Neural cell (in vitro differentiated cells): Measurements from ENCODE around the gene BMP7.

Experiments used
- EP300 ChIP-seq: fragments of 450-650 bp; conservative IDR thresholded peaks from 2 replicates; pipeline ENCODE4 v1.6.1; 2014; ENCODE audit warnings: antibody characterized with exemption, mild to moderate bottlenecking, moderate library complexity; ENCODE audit not compliant: poor library complexity, severe bottlenecking
- EZH2 ChIP-seq: fragments of 200-600, 300-800 bp; shearing (Covaris generic), sonication (generic); IDR thresholded peaks from 2 replicates; pipeline ENCODE4 v1.6.1; 2014; ENCODE audit warnings: antibody characterized with exemption, low read length, borderline replicate concordance, mild to moderate bottlenecking; ENCODE audit not compliant: insufficient read depth, poor library complexity, severe bottlenecking
- POLR2AphosphoS5 ChIP-seq: IDR thresholded peaks from 2 replicates; pipeline ENCODE4 v1.6.1; 2012
- RAD21 ChIP-seq: fragments of 450-650 bp; conservative IDR thresholded peaks from 2 replicates; pipeline ENCODE4 v1.6.1; 2014; ENCODE audit warnings: antibody characterized with exemption, mild to moderate bottlenecking, moderate library complexity
- SMC3 ChIP-seq: fragments of 450-650 bp; conservative IDR thresholded peaks from 2 replicates; pipeline ENCODE4 v1.6.1; 2014; ENCODE audit warnings: antibody characterized with exemption, mild to moderate bottlenecking, moderate library complexity; ENCODE audit not compliant: poor library complexity
- TAF1 ChIP-seq: IDR thresholded peaks from 2 replicates; pipeline ENCODE4 v1.6.1; 2012; ENCODE audit warnings: low read depth
- TF ChIP-seq, protein P1 (sequence below): fragments of 450-650 bp; IDR thresholded peaks from 2 replicates; pipeline ENCODE4 v1.5.1; 2014; ENCODE audit warnings: antibody characterized with exemption, mild to moderate bottlenecking, moderate library complexity; ENCODE audit not compliant: poor library complexity, severe bottlenecking
- TF ChIP-seq, protein P2 (sequence below): IDR thresholded peaks from 2 replicates; pipeline ENCODE4 v1.6.1; 2012; ENCODE audit warnings: borderline replicate concordance

DNA sequence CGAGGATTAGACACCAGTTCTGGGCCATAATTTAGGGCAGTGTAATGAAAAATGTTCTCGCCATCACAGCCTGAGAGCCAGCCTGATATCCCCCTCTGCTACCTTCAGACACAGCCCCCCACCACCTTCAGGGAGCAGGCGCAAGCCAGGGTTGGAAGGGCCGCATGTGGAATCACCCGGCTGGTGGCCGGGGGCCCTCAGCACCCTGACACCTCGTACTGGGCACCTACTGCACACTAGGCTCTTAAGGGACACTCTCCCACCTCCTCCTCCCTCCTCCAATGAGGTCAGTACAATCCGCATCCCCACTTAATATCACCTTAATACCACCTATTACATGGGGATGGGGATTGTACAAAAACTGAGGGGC lies 55.5 kb downstream of the BMP7 start:
- no peak for TF ChIP-seq RAD21
- TF ChIP-seq, protein P1, sequence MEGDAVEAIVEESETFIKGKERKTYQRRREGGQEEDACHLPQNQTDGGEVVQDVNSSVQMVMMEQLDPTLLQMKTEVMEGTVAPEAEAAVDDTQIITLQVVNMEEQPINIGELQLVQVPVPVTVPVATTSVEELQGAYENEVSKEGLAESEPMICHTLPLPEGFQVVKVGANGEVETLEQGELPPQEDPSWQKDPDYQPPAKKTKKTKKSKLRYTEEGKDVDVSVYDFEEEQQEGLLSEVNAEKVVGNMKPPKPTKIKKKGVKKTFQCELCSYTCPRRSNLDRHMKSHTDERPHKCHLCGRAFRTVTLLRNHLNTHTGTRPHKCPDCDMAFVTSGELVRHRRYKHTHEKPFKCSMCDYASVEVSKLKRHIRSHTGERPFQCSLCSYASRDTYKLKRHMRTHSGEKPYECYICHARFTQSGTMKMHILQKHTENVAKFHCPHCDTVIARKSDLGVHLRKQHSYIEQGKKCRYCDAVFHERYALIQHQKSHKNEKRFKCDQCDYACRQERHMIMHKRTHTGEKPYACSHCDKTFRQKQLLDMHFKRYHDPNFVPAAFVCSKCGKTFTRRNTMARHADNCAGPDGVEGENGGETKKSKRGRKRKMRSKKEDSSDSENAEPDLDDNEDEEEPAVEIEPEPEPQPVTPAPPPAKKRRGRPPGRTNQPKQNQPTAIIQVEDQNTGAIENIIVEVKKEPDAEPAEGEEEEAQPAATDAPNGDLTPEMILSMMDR = no peak
- no peak for TF ChIP-seq EP300
- no peak for TF ChIP-seq POLR2AphosphoS5
- TF ChIP-seq, protein P2, sequence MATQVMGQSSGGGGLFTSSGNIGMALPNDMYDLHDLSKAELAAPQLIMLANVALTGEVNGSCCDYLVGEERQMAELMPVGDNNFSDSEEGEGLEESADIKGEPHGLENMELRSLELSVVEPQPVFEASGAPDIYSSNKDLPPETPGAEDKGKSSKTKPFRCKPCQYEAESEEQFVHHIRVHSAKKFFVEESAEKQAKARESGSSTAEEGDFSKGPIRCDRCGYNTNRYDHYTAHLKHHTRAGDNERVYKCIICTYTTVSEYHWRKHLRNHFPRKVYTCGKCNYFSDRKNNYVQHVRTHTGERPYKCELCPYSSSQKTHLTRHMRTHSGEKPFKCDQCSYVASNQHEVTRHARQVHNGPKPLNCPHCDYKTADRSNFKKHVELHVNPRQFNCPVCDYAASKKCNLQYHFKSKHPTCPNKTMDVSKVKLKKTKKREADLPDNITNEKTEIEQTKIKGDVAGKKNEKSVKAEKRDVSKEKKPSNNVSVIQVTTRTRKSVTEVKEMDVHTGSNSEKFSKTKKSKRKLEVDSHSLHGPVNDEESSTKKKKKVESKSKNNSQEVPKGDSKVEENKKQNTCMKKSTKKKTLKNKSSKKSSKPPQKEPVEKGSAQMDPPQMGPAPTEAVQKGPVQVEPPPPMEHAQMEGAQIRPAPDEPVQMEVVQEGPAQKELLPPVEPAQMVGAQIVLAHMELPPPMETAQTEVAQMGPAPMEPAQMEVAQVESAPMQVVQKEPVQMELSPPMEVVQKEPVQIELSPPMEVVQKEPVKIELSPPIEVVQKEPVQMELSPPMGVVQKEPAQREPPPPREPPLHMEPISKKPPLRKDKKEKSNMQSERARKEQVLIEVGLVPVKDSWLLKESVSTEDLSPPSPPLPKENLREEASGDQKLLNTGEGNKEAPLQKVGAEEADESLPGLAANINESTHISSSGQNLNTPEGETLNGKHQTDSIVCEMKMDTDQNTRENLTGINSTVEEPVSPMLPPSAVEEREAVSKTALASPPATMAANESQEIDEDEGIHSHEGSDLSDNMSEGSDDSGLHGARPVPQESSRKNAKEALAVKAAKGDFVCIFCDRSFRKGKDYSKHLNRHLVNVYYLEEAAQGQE = no peak
- no peak for TF ChIP-seq TAF1
- no peak for TF ChIP-seq SMC3
- TF ChIP-seq EZH2 = no peak
